K562 (cell line): ENCODE measurements around the gene MICAL2. TPM values are rescaled to one million over a fixed set of nuclear protein-coding genes. Genes with fewer than 3 reads are reported as not detected.

ENCODE experiments used
- ARNT ChIP-seq, 2 experiments: fragments of 450-650 bp; IDR thresholded peaks; 2 replicates each; pipeline ENCODE4 v1.6.1; 2016; ENCODE audit warnings: mild to moderate bottlenecking in 1 of 2
- EHMT2 ChIP-seq: fragments of 450-650 bp; IDR thresholded peaks from 2 replicates; pipeline ENCODE4 v1.6.1; 2018; ENCODE audit warnings: antibody characterized with exemption
- ELF1 ChIP-seq: fragments of 200-800 bp; sonication (Bioruptor generic); IDR thresholded peaks from 2 replicates; pipeline ENCODE4 v1.6.1; 2016; ENCODE audit warnings: missing genetic modification characterization, missing compliant biosample characterization
- GABPB2 ChIP-seq: fragments of 250-450 bp; sonication (Bioruptor Pico); conservative IDR thresholded peaks from 2 replicates; pipeline ENCODE4 v1.5.1; 2021; ENCODE audit warnings: mild to moderate bottlenecking
- GATAD2A ChIP-seq: fragments of 450-650 bp; IDR thresholded peaks from 2 replicates; pipeline ENCODE4 v1.6.1; 2017
- HDAC1 ChIP-seq, 2 experiments: fragments of 450-650 bp; IDR thresholded peaks; 2 replicates each; pipeline ENCODE4 v1.6.1; 2016 to 2017; ENCODE audit warnings: inconsistent platforms in 1 of 2, mild to moderate bottlenecking in 1 of 2, moderate library complexity in 1 of 2
- NKRF ChIP-seq: fragments of 450-650 bp; IDR thresholded peaks from 2 replicates; pipeline ENCODE4 v1.6.1; 2016; ENCODE audit warnings: borderline replicate concordance
- NR2C1 ChIP-seq, 2 experiments: fragments of 450-650 bp; IDR thresholded peaks; 2 replicates each; pipeline ENCODE4 v1.6.1; 2017; ENCODE audit warnings: mild to moderate bottlenecking in 2 of 2, antibody characterized with exemption in 1 of 2, inconsistent platforms in 1 of 2, missing compliant biosample characterization in 1 of 2, missing genetic modification characterization in 1 of 2
- polyA plus RNA-seq, 8 experiments: library from polyadenylated mRNA; depleted of rRNA in 4 of 8; stranded (reverse) in 5 of 8; unstranded in 3 of 8; fragments of >200 nt; fragmentation: Nextera tagmentation in 2 of 8; fragmentation: Illumina TruSeq in 1 of 8; extraction: Ambion mirVana in 2 of 8; extraction: Trizol in 1 of 8; gene quantifications; 2 replicates each; pipeline versions ENCODE4 v1.2.1 to v1.2.3, GENCODE V29; 2011 to 2014; ENCODE audit warnings: inconsistent platforms in 1 of 8, missing spikeins in 1 of 8
- total RNA-seq, 7 experiments: library from RNA; depleted of rRNA in 6 of 7; stranded (reverse); fragments of >200 nt in 6 of 7; fragmentation: Illumina TruSeq in 2 of 7; extraction: Trizol in 2 of 7; gene quantifications; 2 replicates each; pipeline versions ENCODE4 v1.2.1 to v1.2.3, GENCODE V29; 2011 to 2021; ENCODE audit warnings: low replicate concordance in 1 of 7
- TF ChIP-seq, protein P1 (sequence below): sonication (generic); formaldehyde crosslinking; IDR thresholded peaks from 2 replicates; pipeline ENCODE4 v1.8.0; 2023; ENCODE audit warnings: mild to moderate bottlenecking, missing genetic modification reagents
- TF ChIP-seq, protein P2 (sequence below): IDR thresholded peaks from 3 replicates; pipeline ENCODE4 v1.6.1; 2011; ENCODE audit warnings: borderline replicate concordance, mild to moderate bottlenecking, moderate library complexity; ENCODE audit not compliant: insufficient read length; ENCODE audit errors: extremely low read depth
- TF ChIP-seq, protein P3 (sequence below), 2 experiments: fragments of 450-650 bp in 1 of 2; IDR thresholded peaks; 2 replicates each; pipeline ENCODE4 v1.6.1; 2011 to 2017; ENCODE audit warnings: low read depth in 2 of 2, antibody characterized with exemption in 1 of 2, borderline replicate concordance in 1 of 2, low read length in 1 of 2, mild to moderate bottlenecking in 1 of 2, mixed read lengths in 1 of 2; ENCODE audit not compliant: control insufficient read depth in 1 of 2

Gene MICAL2
- total and polyA plus RNA-seq, 9 of the 15 experiments (the other 6 are each of a cell fraction or from before 2014, with no cell fraction given), result 4.7 to 64.2 (median 33.6) TPM

- TF ChIP-seq, protein P1, sequence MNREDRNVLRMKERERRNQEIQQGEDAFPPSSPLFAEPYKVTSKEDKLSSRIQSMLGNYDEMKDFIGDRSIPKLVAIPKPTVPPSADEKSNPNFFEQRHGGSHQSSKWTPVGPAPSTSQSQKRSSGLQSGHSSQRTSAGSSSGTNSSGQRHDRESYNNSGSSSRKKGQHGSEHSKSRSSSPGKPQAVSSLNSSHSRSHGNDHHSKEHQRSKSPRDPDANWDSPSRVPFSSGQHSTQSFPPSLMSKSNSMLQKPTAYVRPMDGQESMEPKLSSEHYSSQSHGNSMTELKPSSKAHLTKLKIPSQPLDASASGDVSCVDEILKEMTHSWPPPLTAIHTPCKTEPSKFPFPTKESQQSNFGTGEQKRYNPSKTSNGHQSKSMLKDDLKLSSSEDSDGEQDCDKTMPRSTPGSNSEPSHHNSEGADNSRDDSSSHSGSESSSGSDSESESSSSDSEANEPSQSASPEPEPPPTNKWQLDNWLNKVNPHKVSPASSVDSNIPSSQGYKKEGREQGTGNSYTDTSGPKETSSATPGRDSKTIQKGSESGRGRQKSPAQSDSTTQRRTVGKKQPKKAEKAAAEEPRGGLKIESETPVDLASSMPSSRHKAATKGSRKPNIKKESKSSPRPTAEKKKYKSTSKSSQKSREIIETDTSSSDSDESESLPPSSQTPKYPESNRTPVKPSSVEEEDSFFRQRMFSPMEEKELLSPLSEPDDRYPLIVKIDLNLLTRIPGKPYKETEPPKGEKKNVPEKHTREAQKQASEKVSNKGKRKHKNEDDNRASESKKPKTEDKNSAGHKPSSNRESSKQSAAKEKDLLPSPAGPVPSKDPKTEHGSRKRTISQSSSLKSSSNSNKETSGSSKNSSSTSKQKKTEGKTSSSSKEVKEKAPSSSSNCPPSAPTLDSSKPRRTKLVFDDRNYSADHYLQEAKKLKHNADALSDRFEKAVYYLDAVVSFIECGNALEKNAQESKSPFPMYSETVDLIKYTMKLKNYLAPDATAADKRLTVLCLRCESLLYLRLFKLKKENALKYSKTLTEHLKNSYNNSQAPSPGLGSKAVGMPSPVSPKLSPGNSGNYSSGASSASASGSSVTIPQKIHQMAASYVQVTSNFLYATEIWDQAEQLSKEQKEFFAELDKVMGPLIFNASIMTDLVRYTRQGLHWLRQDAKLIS, result no peak
- TF ChIP-seq HDAC1 (IDR thresholded peaks at IDR 0.05), result peak; percentile 31 to 51; a peak in 1 of 4 replicates
- no peak for TF ChIP-seq GATAD2A
- no peak for TF ChIP-seq GABPB2
- no peak for TF ChIP-seq ELF1 (tag)
- peak; percentile 44; the same call in 1 of the 2 replicates for TF ChIP-seq EHMT2
- no peak for TF ChIP-seq NR2C1 (IDR thresholded peaks at IDR 0.05)
- no peak for TF ChIP-seq NR2C1 (tag; IDR thresholded peaks at IDR 0.05)
- TF ChIP-seq, protein P2, sequence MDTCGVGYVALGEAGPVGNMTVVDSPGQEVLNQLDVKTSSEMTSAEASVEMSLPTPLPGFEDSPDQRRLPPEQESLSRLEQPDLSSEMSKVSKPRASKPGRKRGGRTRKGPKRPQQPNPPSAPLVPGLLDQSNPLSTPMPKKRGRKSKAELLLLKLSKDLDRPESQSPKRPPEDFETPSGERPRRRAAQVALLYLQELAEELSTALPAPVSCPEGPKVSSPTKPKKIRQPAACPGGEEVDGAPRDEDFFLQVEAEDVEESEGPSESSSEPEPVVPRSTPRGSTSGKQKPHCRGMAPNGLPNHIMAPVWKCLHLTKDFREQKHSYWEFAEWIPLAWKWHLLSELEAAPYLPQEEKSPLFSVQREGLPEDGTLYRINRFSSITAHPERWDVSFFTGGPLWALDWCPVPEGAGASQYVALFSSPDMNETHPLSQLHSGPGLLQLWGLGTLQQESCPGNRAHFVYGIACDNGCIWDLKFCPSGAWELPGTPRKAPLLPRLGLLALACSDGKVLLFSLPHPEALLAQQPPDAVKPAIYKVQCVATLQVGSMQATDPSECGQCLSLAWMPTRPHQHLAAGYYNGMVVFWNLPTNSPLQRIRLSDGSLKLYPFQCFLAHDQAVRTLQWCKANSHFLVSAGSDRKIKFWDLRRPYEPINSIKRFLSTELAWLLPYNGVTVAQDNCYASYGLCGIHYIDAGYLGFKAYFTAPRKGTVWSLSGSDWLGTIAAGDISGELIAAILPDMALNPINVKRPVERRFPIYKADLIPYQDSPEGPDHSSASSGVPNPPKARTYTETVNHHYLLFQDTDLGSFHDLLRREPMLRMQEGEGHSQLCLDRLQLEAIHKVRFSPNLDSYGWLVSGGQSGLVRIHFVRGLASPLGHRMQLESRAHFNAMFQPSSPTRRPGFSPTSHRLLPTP, result peak; percentile 32
- TF ChIP-seq, protein P3, sequence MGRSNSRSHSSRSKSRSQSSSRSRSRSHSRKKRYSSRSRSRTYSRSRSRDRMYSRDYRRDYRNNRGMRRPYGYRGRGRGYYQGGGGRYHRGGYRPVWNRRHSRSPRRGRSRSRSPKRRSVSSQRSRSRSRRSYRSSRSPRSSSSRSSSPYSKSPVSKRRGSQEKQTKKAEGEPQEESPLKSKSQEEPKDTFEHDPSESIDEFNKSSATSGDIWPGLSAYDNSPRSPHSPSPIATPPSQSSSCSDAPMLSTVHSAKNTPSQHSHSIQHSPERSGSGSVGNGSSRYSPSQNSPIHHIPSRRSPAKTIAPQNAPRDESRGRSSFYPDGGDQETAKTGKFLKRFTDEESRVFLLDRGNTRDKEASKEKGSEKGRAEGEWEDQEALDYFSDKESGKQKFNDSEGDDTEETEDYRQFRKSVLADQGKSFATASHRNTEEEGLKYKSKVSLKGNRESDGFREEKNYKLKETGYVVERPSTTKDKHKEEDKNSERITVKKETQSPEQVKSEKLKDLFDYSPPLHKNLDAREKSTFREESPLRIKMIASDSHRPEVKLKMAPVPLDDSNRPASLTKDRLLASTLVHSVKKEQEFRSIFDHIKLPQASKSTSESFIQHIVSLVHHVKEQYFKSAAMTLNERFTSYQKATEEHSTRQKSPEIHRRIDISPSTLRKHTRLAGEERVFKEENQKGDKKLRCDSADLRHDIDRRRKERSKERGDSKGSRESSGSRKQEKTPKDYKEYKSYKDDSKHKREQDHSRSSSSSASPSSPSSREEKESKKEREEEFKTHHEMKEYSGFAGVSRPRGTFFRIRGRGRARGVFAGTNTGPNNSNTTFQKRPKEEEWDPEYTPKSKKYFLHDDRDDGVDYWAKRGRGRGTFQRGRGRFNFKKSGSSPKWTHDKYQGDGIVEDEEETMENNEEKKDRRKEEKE (IDR thresholded peaks at IDR 0.05; ENCODE audit: borderline replicate concordance in 1 of 2, control insufficient read depth in 1 of 2, low read depth in 2 of 2, low read length in 1 of 2), result no peak; a peak in 1 of 4 replicates
- TF ChIP-seq ARNT (IDR thresholded peaks at IDR 0.05), result peak; percentile 33 to 49; a peak in 1 of 4 replicates
- no peak for TF ChIP-seq NKRF
These were observed 56.1 kb downstream of the MICAL2 start (continued) for GRCh38 chr11:12166299-12167060.
